ENCODE data around the gene ASTN2.

DNA sequence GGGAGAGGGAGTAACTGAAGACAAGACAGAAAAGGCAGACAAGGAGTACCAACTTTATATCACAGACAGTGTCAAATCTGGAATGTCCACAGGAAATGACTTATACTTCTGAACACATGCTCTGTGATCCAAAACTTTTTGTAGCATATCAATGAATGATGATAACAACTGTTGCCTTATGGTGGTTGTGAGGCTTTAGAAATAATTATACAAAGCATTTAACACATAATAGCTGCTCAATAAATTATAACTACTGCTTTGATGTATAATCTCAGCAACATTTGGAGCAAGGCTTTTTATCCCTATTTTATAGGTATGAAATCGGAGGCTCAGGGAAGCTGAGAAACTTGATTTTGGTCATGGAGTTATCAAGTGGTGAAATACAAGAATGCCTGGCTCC is 3.3 kb upstream of the ASTN2 start:
- TF ChIP-seq, protein P1, sequence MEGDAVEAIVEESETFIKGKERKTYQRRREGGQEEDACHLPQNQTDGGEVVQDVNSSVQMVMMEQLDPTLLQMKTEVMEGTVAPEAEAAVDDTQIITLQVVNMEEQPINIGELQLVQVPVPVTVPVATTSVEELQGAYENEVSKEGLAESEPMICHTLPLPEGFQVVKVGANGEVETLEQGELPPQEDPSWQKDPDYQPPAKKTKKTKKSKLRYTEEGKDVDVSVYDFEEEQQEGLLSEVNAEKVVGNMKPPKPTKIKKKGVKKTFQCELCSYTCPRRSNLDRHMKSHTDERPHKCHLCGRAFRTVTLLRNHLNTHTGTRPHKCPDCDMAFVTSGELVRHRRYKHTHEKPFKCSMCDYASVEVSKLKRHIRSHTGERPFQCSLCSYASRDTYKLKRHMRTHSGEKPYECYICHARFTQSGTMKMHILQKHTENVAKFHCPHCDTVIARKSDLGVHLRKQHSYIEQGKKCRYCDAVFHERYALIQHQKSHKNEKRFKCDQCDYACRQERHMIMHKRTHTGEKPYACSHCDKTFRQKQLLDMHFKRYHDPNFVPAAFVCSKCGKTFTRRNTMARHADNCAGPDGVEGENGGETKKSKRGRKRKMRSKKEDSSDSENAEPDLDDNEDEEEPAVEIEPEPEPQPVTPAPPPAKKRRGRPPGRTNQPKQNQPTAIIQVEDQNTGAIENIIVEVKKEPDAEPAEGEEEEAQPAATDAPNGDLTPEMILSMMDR (conservative IDR thresholded peaks at IDR 0.05) = no peak
- TF ChIP-seq ZFX (IDR thresholded peaks at IDR 0.05) = no peak
